Skeletal muscle satellite cell (primary cell): ENCODE measurements around the gene RFNG.
A peak's percentile ranks its signal among the peaks of the same experiment; 100 is the strongest.
"Not testable (repeated sequence)": the region's sequence is repeated elsewhere in the genome, so short reads cannot be mapped to it uniquely, and the experiment has no call there.

Experiments used
- H3K27me3 ChIP-seq: 2 replicates; pipeline ENCODE4 v1.7.0; 2013; ENCODE audit warnings: low read length; ENCODE audit not compliant: control insufficient read depth, insufficient read depth
- H3K36me3 ChIP-seq: 2 replicates; pipeline ENCODE4 v1.7.0; 2013; ENCODE audit warnings: mild to moderate bottlenecking, control low read depth, low read length; ENCODE audit not compliant: insufficient read depth
- H3K4me1 ChIP-seq: 2 replicates; pipeline ENCODE4 v1.7.0; 2013; ENCODE audit warnings: low read length; ENCODE audit not compliant: control insufficient read depth, insufficient read depth
- H3K4me2 ChIP-seq: 2 replicates; pipeline ENCODE4 v1.7.0; 2013; ENCODE audit warnings: mild to moderate bottlenecking, low read length
- H3K4me3 ChIP-seq: 2 replicates; pipeline ENCODE4 v1.7.0; 2013; ENCODE audit warnings: low read length
- H3K9ac ChIP-seq: 2 replicates; pipeline ENCODE4 v1.7.0; 2013; ENCODE audit warnings: mild to moderate bottlenecking, low read depth, low read length, moderate library complexity
- H3K9me3 ChIP-seq: replicated peaks from 2 replicates; pipeline ENCODE4 v1.7.0; 2013; ENCODE audit warnings: mild to moderate bottlenecking, control low read depth, low read length

Gene RFNG

GRCh38 chr17:82039695-82040299 is 11.8 kb downstream of the RFNG start:
- H3K27me3 ChIP-seq, result no peaks in the 10 kb centered on the region
- H3K4me3 ChIP-seq, result no peak overlapping the region
- H3K36me3 ChIP-seq, result no peaks in the 10 kb centered on the region
- no peak overlapping the region for H3K9ac ChIP-seq
- H3K9me3 ChIP-seq, result no peaks in the 10 kb centered on the region
- peaks cover 15% of the 10 kb centered on the region for H3K4me1 ChIP-seq
- no peak overlapping the region for H3K4me2 ChIP-seq

GRCh38 chr17:82038796-82039409 is 12.7 kb downstream of the RFNG start:
- not testable (repeated sequence) for H3K9ac ChIP-seq, H3K4me2 ChIP-seq, H3K27me3 ChIP-seq, H3K36me3 ChIP-seq, H3K9me3 ChIP-seq, H3K4me3 ChIP-seq
- peaks cover 15% of the 10 kb centered on the region for H3K4me1 ChIP-seq

GRCh38 chr17:82037889-82038195 is 13.8 kb downstream of the RFNG start:
- H3K9me3 ChIP-seq, result no peaks in the 10 kb centered on the region
- H3K4me1 ChIP-seq, result peaks cover 15% of the 10 kb centered on the region
- no peaks in the 10 kb centered on the region for H3K27me3 ChIP-seq
- H3K4me2 ChIP-seq, result peak overlapping the region; percentile 99
- H3K36me3 ChIP-seq, result no peaks in the 10 kb centered on the region
- peak overlapping the region; percentile 87 for H3K4me3 ChIP-seq
- H3K9ac ChIP-seq, result peak overlapping the region; percentile 20

GRCh38 chr17:82037092-82037888 is 14.3 kb downstream of the RFNG start, which contains the start of gene DCXR:
TSS of gene DCXR (minus strand) at chr17:82037697. CDS start at chr17:82037682, 15 bp downstream.
- H3K9ac ChIP-seq, result peak within 1 kb of the TSS; percentile 87
- H3K27me3 ChIP-seq, result no peaks in the 10 kb centered on the region
- H3K4me3 ChIP-seq, result peak within 1 kb of the TSS; percentile 87
- peaks cover 16% of the 10 kb centered on the region for H3K4me1 ChIP-seq
- H3K36me3 ChIP-seq, result no peaks in the 10 kb centered on the region
- no peaks in the 10 kb centered on the region for H3K9me3 ChIP-seq
- peak within 1 kb of the TSS; percentile 99 for H3K4me2 ChIP-seq

GRCh38 chr17:82036634-82037091 is 14.9 kb downstream of the RFNG start:
- no peaks in the 10 kb centered on the region for H3K27me3 ChIP-seq
- H3K4me2 ChIP-seq, result peak overlapping the region; percentile 99
- H3K36me3 ChIP-seq, result no peaks in the 10 kb centered on the region
- peak overlapping the region; percentile 87 for H3K9ac ChIP-seq
- H3K4me1 ChIP-seq, result peaks cover 19% of the 10 kb centered on the region
- no peaks in the 10 kb centered on the region for H3K9me3 ChIP-seq
- peak overlapping the region; percentile 87 for H3K4me3 ChIP-seq

- peak overlapping the region; percentile 87 for H3K4me3 ChIP-seq
- H3K36me3 ChIP-seq, result no peaks in the 10 kb centered on the region
- H3K9me3 ChIP-seq, result no peaks in the 10 kb centered on the region
- peak overlapping the region; percentile 87 for H3K9ac ChIP-seq
- no peaks in the 10 kb centered on the region for H3K27me3 ChIP-seq
- H3K4me1 ChIP-seq, result peaks cover 21% of the 10 kb centered on the region
- H3K4me2 ChIP-seq, result peak overlapping the region; percentile 99
These were observed 15.5 kb downstream of the RFNG start for GRCh38 chr17:82035956-82036633.

- H3K9me3 ChIP-seq, result no peaks in the 10 kb centered on the region
- no peaks in the 10 kb centered on the region for H3K36me3 ChIP-seq
- H3K4me2 ChIP-seq, result peak overlapping the region; percentile 99
- peaks cover 25% of the 10 kb centered on the region for H3K4me1 ChIP-seq
- no peaks in the 10 kb centered on the region for H3K27me3 ChIP-seq
- no peak overlapping the region for H3K9ac ChIP-seq
- no peak overlapping the region for H3K4me3 ChIP-seq
These were observed 16.1 kb downstream of the RFNG start for GRCh38 chr17:82035488-82035887.

- Histone ChIP-seq H3K4me3 (no peak overlapping the region), H3K9me3 (no peaks in the 10 kb centered on the region), H3K4me2 (no peak overlapping the region), H3K9ac (no peak overlapping the region), H3K4me1 (peaks cover 29% of the 10 kb centered on the region), H3K27me3 (no peaks in the 10 kb centered on the region), H3K36me3 (no peaks in the 10 kb centered on the region)
These were observed 17.1 kb downstream of the RFNG start for GRCh38 chr17:82034371-82035011.

GRCh38 chr17:82033359-82034085 is 18.1 kb downstream of the RFNG start:
- peaks cover 29% of the 10 kb centered on the region for H3K4me1 ChIP-seq
- H3K4me2 ChIP-seq, result no peak overlapping the region
- H3K9me3 ChIP-seq, result no peaks in the 10 kb centered on the region
- no peaks in the 10 kb centered on the region for H3K27me3 ChIP-seq
- no peak overlapping the region for H3K9ac ChIP-seq
- no peak overlapping the region for H3K4me3 ChIP-seq
- no peaks in the 10 kb centered on the region for H3K36me3 ChIP-seq

- Histone ChIP-seq H3K36me3 (no peaks in the 10 kb centered on the region), H3K9me3 (no peaks in the 10 kb centered on the region), H3K9ac (no peak overlapping the region), H3K27me3 (no peaks in the 10 kb centered on the region), H3K4me1 (peaks cover 24% of the 10 kb centered on the region), H3K4me2 (peak overlapping the region; percentile 74), H3K4me3 (peak overlapping the region; percentile 58)
These were observed 19.6 kb downstream of the RFNG start for GRCh38 chr17:82031885-82032627.
